Measurements from ENCODE around the gene ARF3. TPM values are rescaled to one million over a fixed set of nuclear protein-coding genes. Genes with fewer than 3 reads are reported as not detected.

ARF3 gene
- total RNA-seq, 1 experiment from 2014 or later = 256 TPM

GRCh38 chr12:48956279-48957140, 777 bp downstream of the ARF3 start:
- DNase-seq (ENCODE audit: low spot score) (peak; percentile 87), ATAC-seq (peak; percentile 79)
- TF ChIP-seq SP1 (CRISPR knock-in tag; conservative IDR thresholded peaks at IDR 0.05) (peak; percentile 27; the same call in 1 of the 2 replicates), AFF4 (CRISPR knock-in tag; IDR thresholded peaks at IDR 0.05; ENCODE audit: borderline replicate concordance) (no peak), FOXP4 (CRISPR knock-in tag; IDR thresholded peaks at IDR 0.05) (no peak), TP53 (CRISPR knock-in tag; IDR thresholded peaks at IDR 0.05) (0 out of 2 replicates have a peak, but pooled peaks have one; percentile 9), ZNF263 (CRISPR knock-in tag; IDR thresholded peaks at IDR 0.05; ENCODE audit: low read depth) (no peak), ETV6 (CRISPR knock-in tag; IDR thresholded peaks at IDR 0.05) (peak; percentile 54; the same call in 1 of the 2 replicates), MYBL2 (CRISPR knock-in tag; IDR thresholded peaks at IDR 0.05) (no peak)
- Mint-ChIP-seq H3K36me3 (peaks cover 19% of the 10 kb centered on the region), H3K9me3 (no peaks in the 10 kb centered on the region), H3K27ac (peak overlapping the region; percentile 97), H3K4me3 (peak overlapping the region; percentile 95), H3K4me1 (peaks cover 31% of the 10 kb centered on the region), H3K27me3 (ENCODE audit: low read depth) (peaks cover 7% of the 10 kb centered on the region; the same call in 1 of the 2 replicates)
- ChIA-PET POLR2A (interaction anchor here (0.9 to 2.2 kb wide), 10 partner anchors 9 to 104 kb away, joined by 3 to 10 read pairs (median 5); partner anchors contain the start of genes DDX23, FKBP11 and WNT10B), CTCF (interaction anchor here (0.9 to 3.6 kb wide), 20 partner anchors 10 to 203 kb away, joined by 3 to 38 read pairs (median 9); partner anchors contain the start of genes FKBP11, WNT1 and WNT10B)

DNA sequence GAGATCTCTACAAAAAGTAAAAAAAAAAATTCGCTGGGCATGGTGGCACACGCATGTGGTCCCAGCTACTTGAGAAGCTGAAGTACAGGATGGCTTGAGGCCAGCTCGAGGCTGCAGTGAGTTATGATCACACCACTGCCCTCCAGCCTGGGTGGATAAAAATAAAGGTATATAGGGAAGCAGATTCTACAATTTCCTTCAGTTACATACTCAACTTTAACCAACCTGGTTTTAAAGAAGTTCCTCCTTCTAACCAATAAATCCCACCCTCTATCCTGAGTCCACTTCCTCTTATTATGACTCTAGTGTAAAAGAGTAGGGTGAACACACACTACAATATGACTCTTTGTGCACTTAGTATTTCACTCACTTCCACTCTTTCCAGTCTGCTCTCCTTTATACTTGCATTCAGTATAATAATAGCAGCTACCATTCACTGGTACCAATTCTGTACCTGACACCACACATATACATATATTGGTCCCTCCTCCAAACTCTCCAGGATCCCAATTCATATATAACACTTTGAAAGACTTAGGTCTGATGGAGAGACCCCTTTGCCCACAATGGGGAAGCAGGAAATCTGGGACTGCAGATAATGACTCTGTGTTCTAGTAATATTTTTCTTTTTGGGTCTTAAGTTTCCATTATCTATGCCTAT, 2.3 kb downstream of the ARF3 start:
- no peaks in the 10 kb centered on the region for H3K9me3 Mint-ChIP-seq
- peak overlapping the region; percentile 68 for H3K27ac Mint-ChIP-seq
- peak overlapping the region; percentile 95 for H3K4me3 Mint-ChIP-seq
- H3K27me3 Mint-ChIP-seq (ENCODE audit: low read depth) = no peaks in the 10 kb centered on the region
- POLR2A ChIA-PET = interaction anchor here (0.5 kb wide), 1 partner anchor 96 kb away, joined by 7 read pairs; no protein-coding TSS in a partner anchor
- ATAC-seq = no peak
- TF ChIP-seq E2F1 (CRISPR knock-in tag; IDR thresholded peaks at IDR 0.05) (no peak), ZNF219 (CRISPR knock-in tag; IDR thresholded peaks at IDR 0.05; ENCODE audit: borderline replicate concordance) (no peak), ZNF423 (CRISPR knock-in tag; IDR thresholded peaks at IDR 0.05) (no peak), SP1 (CRISPR knock-in tag; conservative IDR thresholded peaks at IDR 0.05) (no peak), RORB (CRISPR knock-in tag; IDR thresholded peaks at IDR 0.05) (no peak), FOXP1 (CRISPR knock-in tag; IDR thresholded peaks at IDR 0.05; ENCODE audit: borderline replicate concordance) (no peak), MXD4 (CRISPR knock-in tag; IDR thresholded peaks at IDR 0.05; ENCODE audit: borderline replicate concordance) (no peak)
- TF ChIP-seq, protein P1, sequence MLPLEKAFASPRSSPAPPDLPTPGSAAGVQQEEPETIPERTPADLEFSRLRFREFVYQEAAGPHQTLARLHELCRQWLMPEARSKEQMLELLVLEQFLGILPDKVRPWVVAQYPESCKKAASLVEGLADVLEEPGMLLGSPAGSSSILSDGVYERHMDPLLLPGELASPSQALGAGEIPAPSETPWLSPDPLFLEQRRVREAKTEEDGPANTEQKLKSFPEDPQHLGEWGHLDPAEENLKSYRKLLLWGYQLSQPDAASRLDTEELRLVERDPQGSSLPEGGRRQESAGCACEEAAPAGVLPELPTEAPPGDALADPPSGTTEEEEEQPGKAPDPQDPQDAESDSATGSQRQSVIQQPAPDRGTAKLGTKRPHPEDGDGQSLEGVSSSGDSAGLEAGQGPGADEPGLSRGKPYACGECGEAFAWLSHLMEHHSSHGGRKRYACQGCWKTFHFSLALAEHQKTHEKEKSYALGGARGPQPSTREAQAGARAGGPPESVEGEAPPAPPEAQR (CRISPR knock-in tag; IDR thresholded peaks at IDR 0.05) = no peak
- TF ChIP-seq, protein P2, sequence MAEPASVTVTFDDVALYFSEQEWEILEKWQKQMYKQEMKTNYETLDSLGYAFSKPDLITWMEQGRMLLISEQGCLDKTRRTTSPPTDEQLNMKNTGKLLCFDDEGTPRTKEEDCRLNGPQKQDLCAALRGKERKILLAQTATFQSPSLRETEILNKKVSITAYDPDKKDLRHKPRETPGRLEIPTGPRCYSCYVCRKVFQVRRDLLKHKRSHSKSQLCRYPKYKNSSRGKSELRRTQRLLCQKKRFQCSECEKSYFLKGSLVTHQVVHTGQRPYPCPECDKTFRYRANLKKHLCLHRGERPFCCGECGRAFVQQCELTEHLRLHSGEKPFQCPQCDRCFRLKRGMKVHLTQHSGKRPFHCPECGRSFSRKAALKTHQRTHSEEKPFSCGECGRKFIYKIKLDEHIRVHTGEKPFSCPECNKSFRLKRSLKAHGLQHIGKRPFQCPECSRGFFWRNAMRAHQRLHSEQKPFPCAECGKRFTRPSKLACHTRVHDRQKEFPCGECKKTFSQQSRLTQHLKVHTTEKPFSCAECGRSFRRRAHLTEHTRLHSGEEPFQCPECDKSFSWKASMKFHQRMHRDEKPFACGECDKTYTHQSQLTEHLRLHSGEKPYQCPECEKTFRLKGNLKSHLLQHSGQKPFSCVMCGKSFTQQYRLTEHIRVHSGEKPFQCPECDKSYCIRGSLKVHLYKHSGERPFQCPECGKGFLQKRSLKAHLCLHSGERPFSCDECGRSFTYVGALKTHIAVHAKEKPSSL (CRISPR knock-in tag; conservative IDR thresholded peaks at IDR 0.05) = no peak
- H3K4me1 Mint-ChIP-seq = peaks cover 31% of the 10 kb centered on the region
- no peak for DNase-seq (ENCODE audit: low spot score)
- peaks cover 19% of the 10 kb centered on the region for H3K36me3 Mint-ChIP-seq
- CTCF ChIA-PET = interaction anchor here (1.1 to 1.4 kb wide), 2 partner anchors 25 to 64 kb away, joined by 3 to 4 read pairs; no protein-coding TSS in a partner anchor

All from WTC11 (cell line).